ENCODE results near the gene RNF115.
A peak's percentile ranks its signal among the peaks of the same experiment; 100 is the strongest.

The RNF115 gene

GRCh38 chr1:145823565-145824498 is at the start of gene RNF115, which contains the start of gene POLR3C:
RNF115 (minus strand) TSS chr1:145824095; CDS start chr1:145823873, 222 bp downstream.
POLR3C (plus strand) TSS chr1:145824200; CDS start chr1:145825777, 1,577 bp downstream.
- TF ChIP-seq, protein P1, sequence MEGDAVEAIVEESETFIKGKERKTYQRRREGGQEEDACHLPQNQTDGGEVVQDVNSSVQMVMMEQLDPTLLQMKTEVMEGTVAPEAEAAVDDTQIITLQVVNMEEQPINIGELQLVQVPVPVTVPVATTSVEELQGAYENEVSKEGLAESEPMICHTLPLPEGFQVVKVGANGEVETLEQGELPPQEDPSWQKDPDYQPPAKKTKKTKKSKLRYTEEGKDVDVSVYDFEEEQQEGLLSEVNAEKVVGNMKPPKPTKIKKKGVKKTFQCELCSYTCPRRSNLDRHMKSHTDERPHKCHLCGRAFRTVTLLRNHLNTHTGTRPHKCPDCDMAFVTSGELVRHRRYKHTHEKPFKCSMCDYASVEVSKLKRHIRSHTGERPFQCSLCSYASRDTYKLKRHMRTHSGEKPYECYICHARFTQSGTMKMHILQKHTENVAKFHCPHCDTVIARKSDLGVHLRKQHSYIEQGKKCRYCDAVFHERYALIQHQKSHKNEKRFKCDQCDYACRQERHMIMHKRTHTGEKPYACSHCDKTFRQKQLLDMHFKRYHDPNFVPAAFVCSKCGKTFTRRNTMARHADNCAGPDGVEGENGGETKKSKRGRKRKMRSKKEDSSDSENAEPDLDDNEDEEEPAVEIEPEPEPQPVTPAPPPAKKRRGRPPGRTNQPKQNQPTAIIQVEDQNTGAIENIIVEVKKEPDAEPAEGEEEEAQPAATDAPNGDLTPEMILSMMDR (IDR thresholded peaks at IDR 0.05; ENCODE audit: borderline replicate concordance, control extremely low read depth, extremely low read depth, insufficient read depth, missing control alignments), result no peak
- peak; percentile 90 for DNase-seq (ENCODE audit: low spot score)
- in situ Hi-C loops (cut with MboI; ENCODE audit: low sequenced_read_pairs, unreplicated experiment), result no loop called here

- DNase-seq (ENCODE audit: low spot score), result peak; percentile 74
- TF ChIP-seq, protein P1 (IDR thresholded peaks at IDR 0.05; ENCODE audit: borderline replicate concordance, control extremely low read depth, extremely low read depth, insufficient read depth, missing control alignments), result no peak
- in situ Hi-C loops (cut with MboI; ENCODE audit: low sequenced_read_pairs, unreplicated experiment), result no loop called here
These were observed 48.4 kb upstream of the RNF115 start for GRCh38 chr1:145871994-145872924.

DNA sequence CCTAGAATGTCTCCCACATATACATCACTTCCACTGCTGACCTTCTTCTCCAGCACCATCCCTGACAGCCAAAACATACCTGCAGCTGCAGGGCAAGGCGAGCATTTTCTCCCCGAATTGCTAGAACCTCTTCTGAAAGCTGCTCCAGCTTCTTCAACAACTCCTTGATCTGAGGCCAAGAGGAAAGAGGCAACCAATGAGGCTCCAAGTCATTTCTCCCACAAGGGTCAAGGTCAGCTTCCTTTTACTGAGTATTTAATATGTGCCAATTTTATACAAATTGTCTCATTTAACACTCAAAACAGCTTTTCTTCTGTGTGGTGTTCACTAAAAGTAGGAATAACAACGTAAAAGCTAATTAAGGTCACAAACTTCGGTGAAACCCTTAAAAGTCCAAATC is 44.3 kb upstream of the RNF115 start:
- in situ Hi-C loops (cut with MboI; ENCODE audit: low sequenced_read_pairs, unreplicated experiment), result no loop called here
- no peak for DNase-seq (ENCODE audit: low spot score)
- TF ChIP-seq, protein P1 (IDR thresholded peaks at IDR 0.05; ENCODE audit: borderline replicate concordance, control extremely low read depth, extremely low read depth, insufficient read depth, missing control alignments), result no peak

GRCh38 chr1:145863282-145864018 is 39.6 kb upstream of the RNF115 start:
- in situ Hi-C loops (cut with MboI; ENCODE audit: low sequenced_read_pairs, unreplicated experiment), result no loop called here
- TF ChIP-seq, protein P1 (IDR thresholded peaks at IDR 0.05; ENCODE audit: borderline replicate concordance, control extremely low read depth, extremely low read depth, insufficient read depth, missing control alignments), result no peak
- no peak for DNase-seq (ENCODE audit: low spot score)

GRCh38 chr1:145859491-145860023 is 35.7 kb upstream of the RNF115 start:
- DNase-seq (ENCODE audit: low spot score), result peak; percentile 93
- TF ChIP-seq, protein P1 (IDR thresholded peaks at IDR 0.05; ENCODE audit: borderline replicate concordance, control extremely low read depth, extremely low read depth, insufficient read depth, missing control alignments), result no peak
- in situ Hi-C loops (cut with MboI; ENCODE audit: low sequenced_read_pairs, unreplicated experiment), result no loop called here

Measured in GM13976 (cell line).